DMS114 treated with DMSO at 0.1 percent for 48 hours (cell line): ENCODE results near the gene IFIH1.

Source experiments
- DNase-seq: peaks from one replicate; lab custom pipeline; 2025; ENCODE audit not compliant: unreplicated experiment; lab: John Stamatoyannopoulos, UW

IFIH1 gene

GRCh38 chr2:162219426-162219825 lies 99.1 kb downstream of the IFIH1 start:
- no peak for DNase-seq

- no peak for DNase-seq
Measured at GRCh38 chr2:162217598-162217997, 100.9 kb downstream of the IFIH1 start.
